ENCODE results near the gene SFXN2. TPM values are rescaled to one million over a fixed set of nuclear protein-coding genes. Genes with fewer than 3 reads are reported as not detected.
A peak's percentile ranks its signal among the peaks of the same experiment; 100 is the strongest.
"Not testable (repeated sequence)": the region's sequence is repeated elsewhere in the genome, so short reads cannot be mapped to it uniquely, and the experiment has no call there.

The SFXN2 gene, protein sequence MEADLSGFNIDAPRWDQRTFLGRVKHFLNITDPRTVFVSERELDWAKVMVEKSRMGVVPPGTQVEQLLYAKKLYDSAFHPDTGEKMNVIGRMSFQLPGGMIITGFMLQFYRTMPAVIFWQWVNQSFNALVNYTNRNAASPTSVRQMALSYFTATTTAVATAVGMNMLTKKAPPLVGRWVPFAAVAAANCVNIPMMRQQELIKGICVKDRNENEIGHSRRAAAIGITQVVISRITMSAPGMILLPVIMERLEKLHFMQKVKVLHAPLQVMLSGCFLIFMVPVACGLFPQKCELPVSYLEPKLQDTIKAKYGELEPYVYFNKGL
- total RNA-seq, result 0.57 and 1.3 TPM in 2 replicates
- 1.1 TPM for polyA plus RNA-seq (2012)

DNA sequence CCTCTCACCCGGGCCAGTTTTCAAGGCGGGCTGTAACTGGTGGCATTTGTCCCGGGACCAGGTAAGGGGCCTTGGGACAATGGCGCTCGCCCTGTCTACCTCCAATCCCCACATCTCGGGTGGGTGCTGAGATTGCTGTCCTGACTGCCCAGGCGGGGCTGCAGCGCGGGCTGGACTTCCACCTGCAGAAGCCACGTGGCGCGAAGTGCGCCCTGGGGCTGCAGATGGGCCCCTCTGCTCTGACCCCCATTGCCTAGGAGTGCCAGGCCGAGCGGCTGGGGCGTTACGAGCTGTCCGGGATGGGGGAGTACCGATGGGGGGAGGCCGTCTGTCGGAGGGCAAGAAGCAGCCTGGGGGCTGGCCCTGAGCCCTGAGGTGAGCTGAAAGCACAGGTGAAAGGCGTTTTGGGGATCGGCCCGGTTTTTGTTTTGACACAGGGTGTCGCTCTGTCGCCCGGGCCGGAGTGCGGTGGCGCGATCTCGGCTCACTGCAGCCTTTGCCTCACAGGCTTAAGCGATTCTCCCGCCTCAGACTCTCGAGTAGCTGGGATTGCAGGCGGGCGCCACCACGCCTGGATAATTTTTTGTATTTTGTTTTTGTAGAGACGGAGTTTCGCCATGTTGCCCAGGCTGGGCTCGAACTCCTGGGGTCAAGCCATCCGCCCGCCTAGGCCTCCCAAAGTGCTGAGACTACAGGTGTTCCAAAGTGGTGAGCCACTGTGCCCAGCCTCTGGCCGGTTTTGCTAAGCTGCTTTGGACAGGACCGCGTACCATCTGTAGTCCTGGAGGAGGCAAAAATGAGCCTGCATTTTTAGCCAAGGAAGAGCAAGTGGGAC, at the start of gene SFXN2:
SFXN2 (plus strand) TSS at position 16 of the 835 bp plus-strand sequence. CDS start 12,001 bp downstream, outside the sequence.
- no peak for DNase-seq (ENCODE audit: low read depth)

DNA sequence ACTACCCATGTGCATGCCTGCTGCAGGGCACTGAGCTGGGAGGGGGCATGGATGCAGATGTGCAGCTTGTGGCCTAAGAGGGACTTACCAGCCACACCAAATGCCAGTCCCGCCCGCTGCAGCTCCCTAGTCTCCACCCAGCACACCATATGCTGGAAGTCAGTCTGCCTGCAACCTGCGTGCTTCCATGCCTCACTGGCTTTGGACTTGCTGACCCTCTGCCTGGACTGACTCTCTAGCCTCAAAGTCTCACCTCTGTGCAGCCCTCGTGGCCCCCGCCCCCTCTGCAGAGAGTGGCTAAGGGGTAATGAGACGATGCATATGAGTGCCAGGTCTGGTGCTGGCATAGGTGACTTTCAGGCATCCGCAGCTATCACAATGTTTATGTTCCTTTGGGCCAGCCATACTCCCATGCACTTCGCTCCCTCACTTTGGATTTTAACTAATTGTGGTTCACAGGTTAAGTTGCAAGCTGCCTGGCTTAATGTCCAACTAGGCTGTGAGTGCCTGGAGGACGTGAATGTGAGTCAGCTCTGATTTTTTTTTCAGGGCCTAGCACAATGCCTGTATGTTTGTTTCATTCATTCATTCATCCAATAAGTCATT, 48.4 kb upstream of the SFXN2 start:
- DNase-seq (ENCODE audit: low read depth), result peak; percentile 54

DNA sequence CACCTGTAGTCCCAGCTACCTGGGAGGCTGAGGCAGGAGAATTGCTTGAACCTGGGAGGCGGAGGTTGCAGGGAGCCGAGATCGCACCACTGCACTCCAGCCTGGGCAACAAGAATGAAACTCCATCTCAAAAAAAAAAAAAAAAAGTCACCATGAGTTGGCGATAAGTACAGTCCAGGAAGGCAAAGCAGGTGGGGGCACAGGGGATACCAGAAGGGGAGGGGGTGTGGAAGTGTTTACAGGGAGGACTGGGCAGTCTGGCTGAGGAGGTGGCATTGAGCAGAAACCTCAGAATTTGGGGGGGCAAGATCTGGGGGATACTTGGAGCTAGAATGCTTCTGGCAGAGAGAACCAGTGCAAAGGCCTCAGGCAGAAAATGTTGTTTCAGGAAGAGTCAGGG, 47.0 kb upstream of the SFXN2 start:
- not testable (repeated sequence) for DNase-seq (ENCODE audit: low read depth)

DNA sequence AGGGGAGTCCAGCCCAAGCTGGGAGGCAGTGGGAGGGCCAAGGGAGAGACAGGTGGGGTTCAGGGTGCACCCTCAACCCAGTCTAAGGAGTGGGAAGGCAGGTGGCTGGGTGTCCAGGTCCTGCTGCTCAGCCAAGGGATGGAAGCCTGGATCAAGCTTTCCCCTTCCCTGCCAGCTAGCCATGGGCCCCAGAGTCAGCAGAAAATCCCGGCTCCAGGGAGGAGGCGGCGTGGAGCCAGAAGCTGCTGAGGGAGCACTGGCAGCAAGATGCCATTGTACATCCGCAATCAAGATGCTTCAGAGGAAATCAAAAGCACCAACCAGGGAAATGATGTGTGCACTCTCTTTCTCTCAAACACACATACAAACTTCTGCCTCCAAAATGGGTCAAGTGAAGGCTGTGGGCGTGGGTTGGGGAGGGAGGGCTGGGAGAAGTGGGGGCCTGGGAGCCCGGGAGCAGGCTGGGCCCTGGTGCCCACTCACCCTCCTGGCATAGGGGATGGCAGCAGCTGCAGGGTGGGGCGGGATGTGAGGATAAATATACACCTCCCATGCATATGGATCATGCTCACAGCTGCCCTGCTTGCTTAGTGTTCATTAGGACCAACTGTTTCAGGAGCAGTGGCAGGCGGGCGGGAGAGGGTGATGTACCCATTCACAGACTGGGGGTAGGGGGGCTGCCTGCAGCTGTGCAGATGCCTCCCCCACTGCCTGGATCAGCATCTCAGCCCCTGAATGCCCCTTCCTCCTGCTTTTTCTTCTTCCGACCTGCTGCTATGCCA, 45.9 kb upstream of the SFXN2 start:
- peak; percentile 86 for DNase-seq (ENCODE audit: low read depth)

DNA sequence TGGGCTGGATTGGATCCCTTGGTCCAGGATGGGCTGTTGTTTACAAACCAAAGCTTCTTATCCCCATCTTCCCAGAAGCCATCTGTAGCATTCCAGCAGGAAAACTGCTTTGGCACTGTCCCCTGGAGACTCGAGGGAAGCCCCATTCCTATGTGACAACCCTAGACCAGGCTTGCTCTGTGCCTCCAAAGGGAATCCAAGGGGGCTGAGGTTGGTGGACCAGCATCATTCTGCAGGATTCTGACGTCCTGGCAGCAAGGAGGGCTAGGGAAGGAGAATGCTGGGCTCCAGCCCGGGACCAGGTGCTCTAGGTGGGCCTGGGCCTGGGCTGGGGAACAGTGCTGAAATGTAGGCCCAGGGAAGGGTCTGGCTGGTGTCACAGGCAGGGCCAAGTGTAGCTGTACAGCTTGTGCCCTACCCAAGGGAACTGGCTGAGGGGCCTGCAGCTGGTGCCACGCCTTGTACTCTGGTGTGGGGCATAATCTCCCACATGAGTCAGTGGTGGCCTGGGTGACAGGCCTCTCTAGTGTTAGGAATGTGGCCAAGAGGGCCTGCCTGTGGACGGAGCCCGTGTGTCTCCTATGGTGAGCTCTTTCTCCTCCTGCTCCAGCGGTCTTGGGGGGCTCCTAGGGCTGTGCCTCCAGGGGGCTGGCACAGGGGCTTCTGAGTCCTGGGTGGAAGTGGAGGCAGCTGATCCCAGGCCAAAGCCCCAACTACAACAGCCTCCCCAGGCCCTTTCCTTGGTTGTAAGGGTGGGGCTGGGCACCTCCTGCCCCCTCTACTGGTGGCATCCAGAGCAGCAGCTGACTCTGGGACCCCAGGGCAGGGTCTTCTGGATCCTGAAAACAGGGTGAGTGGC, 45.0 kb upstream of the SFXN2 start:
- peak; percentile 95 for DNase-seq (ENCODE audit: low read depth)

DNA sequence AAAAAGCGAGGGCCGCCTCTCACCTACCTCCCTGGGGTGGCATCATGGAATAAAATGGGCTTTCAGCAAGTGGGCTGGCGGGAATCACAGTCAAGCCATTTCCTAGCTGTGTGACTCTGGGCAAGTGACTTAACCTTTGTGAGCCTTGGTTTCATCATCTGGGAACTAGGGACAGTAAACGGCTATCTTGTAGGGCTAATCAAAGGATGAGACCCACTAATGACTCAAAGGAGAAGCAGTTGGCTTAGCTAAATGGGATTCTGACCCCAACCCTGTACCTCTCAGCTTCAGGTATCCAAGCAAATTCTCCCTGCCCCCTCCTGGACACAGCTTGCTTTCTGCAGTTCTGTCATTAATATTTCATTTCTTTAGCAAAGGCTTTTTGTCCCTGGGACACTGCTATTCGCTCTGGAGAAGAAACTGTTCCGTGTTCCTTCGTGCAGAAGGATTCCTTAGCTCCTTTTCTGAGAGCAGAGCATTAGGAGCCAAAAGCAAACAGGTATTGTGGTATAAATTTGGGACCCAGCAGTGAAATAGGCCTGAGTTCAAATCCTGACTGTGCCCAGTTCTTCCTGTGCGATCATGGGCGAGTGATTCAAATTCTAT, 44.3 kb upstream of the SFXN2 start:
- DNase-seq (ENCODE audit: low read depth), result no peak

DNA sequence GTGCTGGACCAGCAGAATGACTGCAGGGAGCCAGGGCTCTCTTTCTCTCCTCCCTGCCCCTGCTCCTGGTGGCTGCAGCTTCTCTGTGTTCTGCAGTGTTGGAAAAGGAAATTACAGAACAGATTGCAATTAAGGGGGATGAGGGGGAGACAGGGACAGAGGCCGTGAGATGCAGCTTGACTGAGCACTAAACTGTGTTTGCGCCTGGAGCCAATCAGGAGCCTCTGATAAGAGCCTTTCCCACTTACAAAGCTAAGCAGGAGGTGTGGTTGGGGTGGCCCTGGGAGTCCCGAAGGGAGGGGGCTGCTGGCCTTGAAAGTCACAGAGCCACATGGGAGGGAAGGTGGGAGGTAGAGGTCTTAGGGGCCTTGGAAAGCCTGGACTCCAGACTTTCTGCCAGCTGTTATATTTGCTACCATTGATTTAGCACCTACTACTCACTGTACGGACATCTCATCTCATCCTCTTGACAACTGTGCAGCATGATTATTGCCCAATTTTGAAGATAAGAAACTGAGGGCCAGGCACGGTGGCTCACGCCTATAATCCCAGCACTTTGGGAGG, 43.5 kb upstream of the SFXN2 start:
- no peak for DNase-seq (ENCODE audit: low read depth)

DNA sequence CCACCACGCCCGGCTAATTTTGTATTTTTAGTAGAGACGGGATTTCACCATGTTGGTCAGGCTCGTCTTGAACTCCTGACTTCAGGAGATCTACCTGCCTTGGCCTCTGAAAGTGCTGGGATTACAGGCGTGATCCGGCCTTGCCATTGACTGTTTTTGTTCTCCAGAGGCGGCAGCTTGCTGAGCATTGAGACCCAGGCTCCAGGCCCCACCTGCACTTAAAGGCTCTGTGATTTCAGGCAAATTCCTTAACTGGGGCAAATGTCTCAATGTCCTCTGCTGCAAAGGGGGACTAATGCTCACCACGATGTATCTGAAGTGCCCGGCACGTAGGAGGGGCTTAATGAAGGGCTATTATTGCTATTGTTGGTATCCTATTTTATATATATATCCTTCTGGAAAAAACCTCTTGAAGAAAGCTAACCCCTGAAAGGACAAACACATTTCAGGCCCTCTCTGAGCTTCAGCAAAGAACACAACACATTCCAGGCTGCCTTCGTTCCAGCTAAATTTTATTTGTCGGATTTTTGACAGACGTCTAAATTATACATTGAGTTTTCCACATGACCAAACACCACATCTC, 41.1 kb upstream of the SFXN2 start:
- DNase-seq (ENCODE audit: low read depth), result no peak

DNA sequence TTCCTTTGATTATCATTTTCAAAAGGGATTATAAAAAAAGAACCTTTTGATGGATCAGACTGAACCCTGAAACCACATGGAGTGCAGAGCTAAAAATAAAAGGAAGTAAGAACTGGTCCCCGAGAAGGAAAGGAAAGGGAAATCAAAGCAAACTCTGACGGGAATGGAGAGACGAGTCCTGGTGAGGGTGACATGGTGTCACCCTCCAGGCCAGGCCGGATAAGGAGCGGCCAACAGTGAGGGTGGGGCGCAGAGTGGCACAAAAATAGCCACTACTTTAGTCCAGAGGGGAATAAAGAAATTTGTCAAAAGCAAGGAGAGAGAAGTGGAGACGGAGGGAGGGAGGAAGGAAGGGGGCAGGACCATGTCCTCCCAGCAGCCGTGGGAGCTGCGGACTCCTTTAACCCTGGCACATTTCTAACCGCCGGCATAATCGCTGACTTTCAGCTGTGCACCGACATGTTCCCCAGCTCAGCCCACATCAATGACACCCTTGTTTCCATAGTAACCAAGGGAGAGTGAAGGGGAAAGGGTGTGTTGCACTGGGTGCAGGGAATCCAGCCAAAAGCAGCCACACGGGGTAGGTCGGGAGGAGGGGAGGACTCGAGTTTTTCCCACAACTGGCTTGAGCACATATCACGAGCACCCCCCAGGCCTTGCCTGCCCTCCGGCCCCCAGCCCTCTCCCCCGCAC, 40.5 kb upstream of the SFXN2 start:
- peak; percentile 94 for DNase-seq (ENCODE audit: low read depth)

DNA sequence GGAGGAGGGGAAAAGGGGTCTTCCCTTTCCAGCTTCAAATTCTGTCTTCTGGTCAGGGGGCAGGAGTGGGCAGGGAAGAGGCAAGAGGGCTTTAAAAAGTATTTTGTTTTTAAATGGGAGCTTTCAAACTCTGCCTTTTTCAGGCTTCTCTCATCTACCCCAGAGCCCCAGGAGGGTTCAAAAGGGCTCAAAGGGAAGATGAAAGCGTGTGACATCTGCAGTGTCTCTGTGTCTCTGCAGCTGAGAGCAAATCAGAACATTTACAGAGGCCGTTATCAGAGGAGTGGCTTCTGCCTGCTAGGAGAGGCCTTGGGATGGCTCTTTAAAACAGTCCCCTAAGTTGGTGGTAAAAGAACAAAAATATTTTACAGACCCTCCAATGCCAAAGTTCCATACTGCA, 39.9 kb upstream of the SFXN2 start:
- DNase-seq (ENCODE audit: low read depth), result peak; percentile 46

DNA sequence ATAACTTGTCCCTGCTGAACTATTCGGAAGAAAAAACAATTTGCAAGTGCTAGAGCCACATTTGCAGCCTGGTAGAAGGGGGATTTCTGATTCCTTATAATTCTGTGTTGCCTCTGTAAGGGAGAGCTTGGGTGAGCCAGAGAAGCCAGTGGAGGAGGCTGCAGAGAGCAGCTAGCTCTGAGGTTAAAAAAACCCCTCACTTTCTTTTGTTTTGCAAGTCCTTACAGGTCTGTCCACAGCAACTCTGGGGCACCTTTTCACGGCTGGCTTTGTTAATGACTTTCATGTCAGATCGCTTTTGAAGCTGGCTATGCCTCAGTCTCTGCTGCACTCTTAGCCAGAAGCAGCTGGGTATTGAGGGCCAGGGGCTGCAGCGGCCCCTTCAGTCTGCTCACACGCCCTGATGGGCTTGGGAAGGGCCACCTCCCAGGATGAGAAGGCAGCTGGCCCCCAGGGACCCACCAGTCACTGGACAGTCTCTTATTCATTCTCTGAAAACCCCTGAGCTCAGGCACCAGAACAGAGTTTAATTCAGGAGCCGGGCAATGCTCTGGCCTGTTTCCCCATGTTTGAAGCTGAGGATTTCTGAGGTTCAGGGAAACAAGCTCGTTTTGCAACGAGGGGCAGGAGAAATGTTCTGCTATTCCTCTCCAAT, 39.3 kb upstream of the SFXN2 start:
- DNase-seq (ENCODE audit: low read depth), result no peak

DNA sequence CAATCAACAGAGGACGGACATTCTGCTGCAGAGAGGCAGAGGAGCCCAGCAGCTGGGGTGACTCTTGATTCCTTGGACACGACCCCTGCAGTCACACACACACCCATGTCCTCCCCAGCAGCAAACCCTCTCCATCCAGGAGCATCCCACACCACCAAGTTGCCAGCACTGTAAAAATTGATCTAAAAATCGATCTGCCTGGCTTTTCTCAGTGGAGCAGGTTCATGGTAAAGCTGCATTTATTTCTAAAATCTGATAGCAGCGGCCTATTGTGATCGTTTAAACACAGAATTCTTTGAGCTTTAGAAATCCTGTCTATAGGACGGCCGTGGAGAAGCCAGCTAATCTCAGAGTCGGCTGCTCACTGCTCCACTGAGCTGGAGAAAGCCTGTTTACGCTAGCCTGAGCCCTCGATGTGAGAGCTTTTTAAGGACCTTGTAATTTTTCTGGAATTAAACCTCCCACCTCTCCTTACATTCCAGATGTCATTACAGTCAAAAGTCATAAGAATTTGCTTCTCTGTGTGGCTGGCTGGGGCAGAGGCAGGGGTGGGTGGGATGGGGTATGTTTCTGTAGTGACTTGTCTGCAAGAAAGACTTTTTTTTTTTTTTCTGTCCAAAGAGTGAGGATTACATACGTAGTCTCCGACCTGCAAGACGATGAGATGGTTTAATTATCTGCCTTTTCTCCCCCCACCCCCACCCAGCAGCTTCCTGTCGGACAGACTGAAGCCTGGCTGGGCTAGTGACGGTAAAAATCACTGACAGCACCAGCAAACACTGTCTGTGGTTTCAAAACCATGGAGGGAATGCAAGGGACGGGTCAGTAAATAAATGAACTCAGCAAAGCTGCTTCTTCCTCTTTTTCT, 38.5 kb upstream of the SFXN2 start:
- peak; percentile 91 for DNase-seq (ENCODE audit: low read depth)

DNA sequence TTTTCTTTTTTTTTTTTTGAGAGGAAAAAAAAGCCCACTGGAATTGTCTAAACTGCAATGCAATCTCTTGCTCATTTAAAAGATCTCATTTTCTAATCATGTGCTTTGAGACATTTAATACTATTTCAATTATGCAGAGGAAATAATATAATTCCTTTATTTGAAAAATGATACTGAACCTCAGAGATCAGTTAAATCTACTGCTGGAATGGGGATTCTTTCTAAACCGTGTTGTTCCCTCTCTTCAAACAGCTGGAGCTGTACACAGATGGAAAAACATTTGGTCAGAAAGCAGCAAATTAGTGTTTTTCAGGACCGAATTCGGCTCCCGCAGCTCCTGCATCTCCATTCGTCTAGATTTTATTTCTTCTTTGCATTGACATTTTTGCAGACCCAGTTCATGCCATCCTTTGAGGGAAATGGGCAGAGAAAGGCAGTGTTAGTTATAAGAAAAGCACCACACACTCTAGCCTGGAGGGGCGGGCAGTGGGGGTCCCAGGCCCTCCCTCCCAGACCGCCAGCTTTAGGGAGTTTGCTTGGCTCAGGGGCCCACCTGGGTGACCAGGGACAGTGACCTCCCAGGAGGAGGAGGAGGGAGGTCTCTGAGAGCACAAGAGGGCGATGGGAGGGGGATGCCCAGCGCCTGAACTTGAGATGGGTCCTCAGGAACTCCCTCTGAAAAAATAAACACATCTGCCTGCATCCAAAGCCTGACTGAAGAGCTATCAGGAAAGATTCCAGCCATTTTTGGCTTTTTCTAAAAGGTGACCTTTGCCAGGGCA, 37.7 kb upstream of the SFXN2 start:
- no peak for DNase-seq (ENCODE audit: low read depth)

DNA sequence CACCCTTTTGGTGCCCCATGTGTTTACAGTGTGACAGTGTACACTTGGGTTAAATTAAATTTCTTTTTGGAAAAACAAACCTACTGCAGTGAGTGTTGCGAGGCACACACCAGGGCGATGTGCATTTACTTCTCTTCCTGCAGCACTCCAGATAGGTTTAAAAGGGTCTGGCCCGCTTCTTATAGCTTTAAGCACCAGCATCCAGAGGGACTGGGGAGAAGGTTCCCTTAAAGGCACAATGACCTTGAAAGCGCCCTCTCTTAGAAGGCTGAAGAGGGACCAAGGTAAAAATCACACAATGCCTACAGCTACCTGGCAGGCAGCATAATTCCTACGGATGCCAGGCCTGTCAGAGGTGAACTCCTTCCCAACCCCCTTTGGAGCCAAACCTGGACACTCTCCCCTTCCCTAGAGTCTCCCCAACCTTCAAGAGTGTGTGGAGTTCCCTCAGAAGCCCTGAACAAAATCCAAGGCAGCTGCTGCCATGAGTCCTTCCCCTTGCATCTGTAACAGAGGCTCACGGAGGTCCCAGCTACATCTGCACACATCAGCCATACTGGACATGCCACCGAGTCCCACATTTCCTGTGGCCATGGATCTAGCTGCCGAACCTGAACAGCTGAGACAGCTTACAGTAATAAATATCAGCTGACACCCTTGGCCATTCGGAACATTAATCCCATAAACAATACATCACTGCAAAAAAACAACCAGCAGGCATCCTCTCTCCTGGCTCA, 36.9 kb upstream of the SFXN2 start:
- peak; percentile 62 for DNase-seq (ENCODE audit: low read depth)

DNA sequence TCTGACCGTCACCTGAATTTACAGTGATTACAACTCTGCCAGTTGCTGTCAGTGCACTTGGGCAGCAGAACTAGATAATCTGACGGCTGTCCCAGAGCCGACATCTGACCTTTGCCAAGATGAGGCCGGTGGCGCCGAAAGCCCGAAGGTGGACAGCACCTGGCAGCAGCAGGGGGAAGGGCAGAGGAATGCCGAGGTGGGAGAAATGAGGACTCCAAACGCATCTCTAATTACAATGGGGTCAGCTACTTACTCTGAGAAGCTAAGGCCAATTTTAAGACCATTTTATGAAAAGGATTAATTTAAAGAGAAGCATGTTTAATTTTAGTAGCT, 36.4 kb upstream of the SFXN2 start:
- peak; percentile 24 for DNase-seq (ENCODE audit: low read depth)

DNA sequence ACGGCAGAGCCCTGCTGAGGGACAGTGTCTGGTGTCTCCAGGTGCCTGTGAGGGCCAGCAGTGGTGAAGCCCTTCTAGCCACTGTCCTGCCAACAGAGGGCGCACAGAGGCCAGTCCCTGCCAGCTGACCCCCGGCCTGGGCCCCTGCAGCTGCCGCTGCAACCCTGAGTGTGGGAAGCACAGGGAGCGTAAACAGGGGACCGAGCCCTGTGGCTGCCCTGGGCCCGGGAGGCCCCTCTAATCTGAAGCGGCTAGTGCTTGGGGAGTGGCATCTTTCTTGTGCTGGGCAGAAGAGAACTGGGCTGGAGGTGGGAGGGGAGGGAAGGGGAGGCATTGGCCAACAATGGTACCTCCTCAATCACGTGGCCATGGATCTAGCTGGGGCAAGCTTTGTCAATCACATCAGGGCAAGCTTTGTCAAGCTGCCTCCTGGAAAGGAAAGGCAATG, 35.6 kb upstream of the SFXN2 start:
- peak; percentile 92 for DNase-seq (ENCODE audit: low read depth)
